ENCODE data around the gene CTNND2.

CTNND2 gene

GRCh38 chr5:11400316-11400715 lies 503.9 kb downstream of the CTNND2 start:
- no peak for DNase-seq (ENCODE audit: low read depth)
- no peak for TF ChIP-seq CTCF (conservative IDR thresholded peaks at IDR 0.05; ENCODE audit: low read depth, low read length)
- no peak overlapping the region for H3K4me3 ChIP-seq (ENCODE audit: low read length)

GRCh38 chr5:11398728-11399127 lies 505.5 kb downstream of the CTNND2 start:
- TF ChIP-seq CTCF (conservative IDR thresholded peaks at IDR 0.05; ENCODE audit: low read depth, low read length) = no peak
- no peak overlapping the region for H3K4me3 ChIP-seq (ENCODE audit: low read length)
- DNase-seq (ENCODE audit: low read depth) = no peak

GRCh38 chr5:11397549-11397948 lies 506.7 kb downstream of the CTNND2 start:
- DNase-seq (ENCODE audit: low read depth) = no peak
- no peak for TF ChIP-seq CTCF (conservative IDR thresholded peaks at IDR 0.05; ENCODE audit: low read depth, low read length)
- H3K4me3 ChIP-seq (ENCODE audit: low read length) = no peak overlapping the region

- TF ChIP-seq CTCF (conservative IDR thresholded peaks at IDR 0.05; ENCODE audit: low read depth, low read length) = no peak
Measured at GRCh38 chr5:11396917-11397316, 507.3 kb downstream of the CTNND2 start.

GRCh38 chr5:11394933-11395332 lies 509.3 kb downstream of the CTNND2 start:
- DNase-seq (ENCODE audit: low read depth) = no peak
- TF ChIP-seq CTCF (conservative IDR thresholded peaks at IDR 0.05; ENCODE audit: low read depth, low read length) = no peak

More at GRCh38 chr5:11396917-11397316, 507.3 kb downstream of the CTNND2 start:
- no peak for DNase-seq (ENCODE audit: low read depth)
- no peak overlapping the region for H3K4me3 ChIP-seq (ENCODE audit: low read length)

GRCh38 chr5:11390291-11390767 lies 513.9 kb downstream of the CTNND2 start:
- TF ChIP-seq CTCF (conservative IDR thresholded peaks at IDR 0.05; ENCODE audit: low read depth, low read length) = no peak
- no peak overlapping the region for H3K4me3 ChIP-seq (ENCODE audit: low read length)
- peak; percentile 8 for DNase-seq (ENCODE audit: low read depth)

More at GRCh38 chr5:11394933-11395332, 509.3 kb downstream of the CTNND2 start:
- H3K4me3 ChIP-seq (ENCODE audit: low read length) = no peak overlapping the region

GRCh38 chr5:11387382-11387781 lies 516.9 kb downstream of the CTNND2 start:
- no peak for TF ChIP-seq CTCF (conservative IDR thresholded peaks at IDR 0.05; ENCODE audit: low read depth, low read length)
- DNase-seq (ENCODE audit: low read depth) = no peak
- H3K4me3 ChIP-seq (ENCODE audit: low read length) = no peak overlapping the region

Data from retinal pigment epithelial cell (primary cell).